Choroid plexus epithelial cell (primary cell): Measurements from ENCODE around the gene SH3D19.

Source experiments
- DNase-seq: peaks from one replicate; pipeline ENCODE4 v3.0.0-alpha.2; 2010; ENCODE audit warnings: low read depth
- H3K4me3 ChIP-seq: 2 replicates; pipeline ENCODE4 v1.5.1; 2011; ENCODE audit warnings: low read depth, mild to moderate bottlenecking, control low read depth, low read length, moderate library complexity
- CTCF ChIP-seq: conservative IDR thresholded peaks from 2 replicates; pipeline ENCODE4 v1.5.1; 2011; ENCODE audit warnings: low read depth, mild to moderate bottlenecking, control low read depth, inconsistent platforms, low read length, moderate library complexity

SH3D19 gene

GRCh38 chr4:151356510-151356909, 31.1 kb upstream of the SH3D19 start:
- TF ChIP-seq CTCF: no peak

GRCh38 chr4:151355155-151355554, 29.8 kb upstream of the SH3D19 start:
- no peak overlapping the region for H3K4me3 ChIP-seq
- DNase-seq: no peak
- no peak for TF ChIP-seq CTCF

More at GRCh38 chr4:151356510-151356909, 31.1 kb upstream of the SH3D19 start:
- DNase-seq: peak; percentile 10
- no peak overlapping the region for H3K4me3 ChIP-seq

DNA sequence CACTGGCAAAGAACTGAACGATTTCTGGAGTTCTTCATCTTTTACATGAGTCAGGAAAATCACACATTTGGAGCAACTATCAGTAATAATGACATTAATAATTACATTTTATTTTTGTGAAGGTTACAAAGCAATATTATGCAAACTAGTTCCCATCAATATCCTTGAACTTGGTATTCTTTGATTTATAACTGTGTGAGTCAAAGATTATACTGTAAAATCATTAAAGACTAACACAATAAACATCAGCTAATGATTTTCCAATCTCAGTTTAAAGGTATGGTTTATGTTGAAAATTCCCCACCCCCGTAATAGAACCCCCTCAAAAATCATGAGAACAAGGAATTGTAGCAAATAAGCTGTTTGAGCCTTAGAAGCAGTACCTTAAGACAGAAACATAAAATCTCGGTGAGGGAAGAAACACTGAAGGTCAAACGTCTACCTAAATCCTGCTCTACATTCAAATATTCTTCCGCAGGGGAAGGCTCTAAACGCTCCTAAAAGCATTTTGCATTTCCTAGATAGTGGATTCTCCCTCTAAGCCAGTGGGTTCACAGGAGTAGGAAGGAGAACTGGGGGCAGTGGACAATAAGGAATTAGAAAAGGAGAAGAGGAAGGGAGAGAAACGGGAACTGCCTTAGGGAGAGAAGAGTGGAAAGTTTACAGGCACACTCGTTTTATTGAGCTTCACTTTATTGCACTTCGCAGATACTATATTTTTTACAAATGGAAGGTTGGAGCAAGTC, 22.3 kb upstream of the SH3D19 start:
- DNase-seq: no peak
- no peak overlapping the region for H3K4me3 ChIP-seq
- TF ChIP-seq CTCF: no peak

GRCh38 chr4:151344948-151345347, 19.5 kb upstream of the SH3D19 start:
- DNase-seq: no peak
- H3K4me3 ChIP-seq: no peak overlapping the region
- TF ChIP-seq CTCF: no peak

- TF ChIP-seq CTCF: no peak
Observed at GRCh38 chr4:151340751-151341385, 15.5 kb upstream of the SH3D19 start.

DNA sequence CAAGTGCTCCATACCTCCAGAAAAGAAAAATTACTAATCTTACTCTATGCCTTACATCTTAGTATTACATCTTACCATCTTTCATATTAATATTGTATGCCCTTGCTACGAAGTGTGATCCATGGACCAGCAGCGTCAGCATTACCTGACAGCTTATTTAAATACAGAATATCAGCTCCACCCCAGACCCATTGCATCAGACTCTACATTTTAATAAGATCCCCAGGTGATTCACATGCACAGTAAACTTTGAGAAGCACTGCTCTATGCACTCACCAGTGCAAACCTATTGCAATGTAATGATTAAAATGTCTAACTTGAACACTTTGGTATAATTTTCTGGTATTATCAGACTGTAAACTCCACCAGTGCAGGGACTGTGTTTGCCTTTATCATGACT, 14.1 kb upstream of the SH3D19 start:
- no peak for DNase-seq
- TF ChIP-seq CTCF: no peak
- no peak overlapping the region for H3K4me3 ChIP-seq

More at GRCh38 chr4:151340751-151341385, 15.5 kb upstream of the SH3D19 start:
- no peak overlapping the region for H3K4me3 ChIP-seq
- DNase-seq: peak; percentile 67
